GM10847 (cell line): ENCODE results near the gene TCF25.

Experiments
- POLR2A ChIP-seq: IDR thresholded peaks from 2 replicates; pipeline ENCODE4 v1.6.1; 2011; ENCODE audit not compliant: insufficient read length; ENCODE audit errors: extremely low read depth

TCF25 gene

DNA sequence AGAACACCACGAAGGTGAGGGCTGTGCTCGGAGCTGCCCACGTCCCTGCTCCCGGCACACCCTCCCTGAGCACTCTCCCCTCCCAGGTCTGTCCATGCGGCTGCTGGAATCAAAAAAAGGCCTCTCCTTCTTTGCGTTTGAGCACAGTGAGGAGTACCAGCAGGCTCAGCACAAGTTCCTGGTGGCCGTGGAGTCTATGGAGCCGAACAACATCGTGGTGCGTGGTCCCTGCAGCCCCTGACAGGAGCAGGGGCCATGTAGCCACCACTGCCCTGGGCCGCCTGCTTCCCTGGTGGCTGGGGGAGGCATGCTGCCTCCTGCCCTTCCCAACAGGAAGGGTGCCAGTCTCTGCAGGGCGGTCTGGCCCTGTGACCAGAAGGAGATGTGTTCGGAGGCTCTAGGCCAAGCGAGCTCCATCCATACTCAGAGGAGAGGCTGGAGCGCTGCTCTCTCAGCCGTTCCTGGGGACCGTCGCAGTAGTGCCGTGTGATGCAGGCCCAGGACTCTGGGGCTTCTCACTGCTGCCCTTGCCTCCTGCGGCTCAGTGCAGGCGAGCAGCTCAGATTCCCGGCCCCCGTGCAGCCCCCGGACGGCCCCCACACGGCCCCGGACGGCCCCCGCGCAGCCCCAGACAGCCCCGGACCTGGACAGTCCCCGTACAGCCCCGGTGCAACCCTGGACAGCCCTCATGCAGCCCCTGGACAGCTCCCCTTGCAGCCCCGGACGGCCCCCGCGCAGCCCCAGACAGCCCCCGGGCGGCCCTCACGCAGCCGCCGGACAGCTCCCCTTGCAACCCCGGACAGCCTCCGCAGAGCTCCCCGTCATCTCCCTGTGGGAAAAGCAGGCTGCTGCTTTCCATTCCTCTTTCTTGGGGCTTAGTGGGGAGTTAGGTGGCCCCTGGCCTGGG, 20.5 kb downstream of the TCF25 start:
- TF ChIP-seq POLR2A = no peak

DNA sequence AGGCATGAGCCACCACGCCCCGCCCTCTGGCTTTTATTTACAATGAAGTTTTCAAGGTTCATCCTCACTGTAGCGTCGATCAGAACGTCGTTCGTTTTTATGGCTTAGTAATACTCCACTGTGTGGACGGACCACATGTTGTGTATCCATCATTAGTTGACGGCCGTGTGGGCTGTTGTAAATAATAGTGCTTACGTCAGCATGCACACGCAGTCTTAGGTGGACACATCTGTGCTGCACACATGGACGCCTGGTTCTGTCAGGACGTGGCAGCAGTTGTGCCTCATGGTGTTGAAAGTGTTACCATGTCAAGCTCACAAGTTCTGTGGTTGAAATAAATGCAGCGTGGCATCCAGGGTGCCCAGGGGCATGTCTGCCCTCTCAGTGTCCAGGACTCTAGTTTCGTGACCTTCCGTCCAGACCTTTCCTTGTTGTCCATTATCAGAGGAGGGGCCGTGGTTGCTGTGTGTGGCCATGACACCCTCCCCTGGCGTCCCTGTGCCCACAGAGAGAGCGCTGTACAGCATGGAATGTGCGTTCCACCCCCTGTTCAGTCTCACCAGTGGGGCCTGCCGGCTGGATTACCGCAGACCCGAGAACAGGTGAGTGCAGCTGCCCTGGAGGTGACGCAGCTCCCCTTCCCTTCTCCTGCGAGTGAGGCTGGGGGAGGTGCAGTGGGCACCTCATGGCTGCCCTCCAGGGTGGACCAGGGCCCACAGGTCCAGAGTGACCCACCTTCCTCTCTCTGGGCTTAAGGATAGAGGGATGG, 22.3 kb downstream of the TCF25 start:
- TF ChIP-seq POLR2A = no peak

GRCh38 chr16:89897204-89897603, 23.8 kb downstream of the TCF25 start:
- no peak for TF ChIP-seq POLR2A

- TF ChIP-seq POLR2A = no peak
Observed at GRCh38 chr16:89898201-89898967, 25.0 kb downstream of the TCF25 start.

DNA sequence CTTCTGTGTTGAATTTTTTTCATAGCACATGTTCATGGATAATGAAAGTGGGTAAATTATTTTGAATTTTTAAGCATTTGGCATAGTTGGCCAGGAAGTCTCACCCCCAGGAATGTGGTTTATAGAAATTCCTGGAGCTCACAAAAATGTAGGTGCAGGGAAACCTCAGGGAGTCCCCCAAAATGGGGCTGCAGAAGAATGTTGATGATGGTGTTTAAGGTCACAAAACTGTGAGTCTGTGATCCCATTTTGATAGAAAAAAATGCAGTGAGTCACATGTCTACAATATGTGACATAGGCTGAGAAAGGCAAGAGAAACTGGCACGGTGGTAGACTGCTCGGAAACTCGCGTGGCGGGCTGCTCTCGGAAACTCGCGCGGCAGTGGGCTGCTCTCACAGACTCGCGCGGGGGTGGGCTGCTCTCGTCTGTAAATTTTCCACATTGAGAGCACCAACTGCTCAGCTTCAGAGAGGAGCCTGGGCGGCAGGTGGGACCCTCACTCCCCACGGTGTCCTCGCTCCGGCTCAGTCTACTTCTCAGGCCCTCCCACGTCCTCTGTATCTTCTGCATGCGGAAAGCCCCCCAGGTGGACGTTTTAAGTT, 26.6 kb downstream of the TCF25 start:
- TF ChIP-seq POLR2A = no peak

GRCh38 chr16:89900885-89901284, 27.5 kb downstream of the TCF25 start:
- TF ChIP-seq POLR2A = no peak

GRCh38 chr16:89902980-89903379, 29.6 kb downstream of the TCF25 start:
- TF ChIP-seq POLR2A = no peak

- no peak for TF ChIP-seq POLR2A
Observed at GRCh38 chr16:89903908-89904515, 30.6 kb downstream of the TCF25 start.

DNA sequence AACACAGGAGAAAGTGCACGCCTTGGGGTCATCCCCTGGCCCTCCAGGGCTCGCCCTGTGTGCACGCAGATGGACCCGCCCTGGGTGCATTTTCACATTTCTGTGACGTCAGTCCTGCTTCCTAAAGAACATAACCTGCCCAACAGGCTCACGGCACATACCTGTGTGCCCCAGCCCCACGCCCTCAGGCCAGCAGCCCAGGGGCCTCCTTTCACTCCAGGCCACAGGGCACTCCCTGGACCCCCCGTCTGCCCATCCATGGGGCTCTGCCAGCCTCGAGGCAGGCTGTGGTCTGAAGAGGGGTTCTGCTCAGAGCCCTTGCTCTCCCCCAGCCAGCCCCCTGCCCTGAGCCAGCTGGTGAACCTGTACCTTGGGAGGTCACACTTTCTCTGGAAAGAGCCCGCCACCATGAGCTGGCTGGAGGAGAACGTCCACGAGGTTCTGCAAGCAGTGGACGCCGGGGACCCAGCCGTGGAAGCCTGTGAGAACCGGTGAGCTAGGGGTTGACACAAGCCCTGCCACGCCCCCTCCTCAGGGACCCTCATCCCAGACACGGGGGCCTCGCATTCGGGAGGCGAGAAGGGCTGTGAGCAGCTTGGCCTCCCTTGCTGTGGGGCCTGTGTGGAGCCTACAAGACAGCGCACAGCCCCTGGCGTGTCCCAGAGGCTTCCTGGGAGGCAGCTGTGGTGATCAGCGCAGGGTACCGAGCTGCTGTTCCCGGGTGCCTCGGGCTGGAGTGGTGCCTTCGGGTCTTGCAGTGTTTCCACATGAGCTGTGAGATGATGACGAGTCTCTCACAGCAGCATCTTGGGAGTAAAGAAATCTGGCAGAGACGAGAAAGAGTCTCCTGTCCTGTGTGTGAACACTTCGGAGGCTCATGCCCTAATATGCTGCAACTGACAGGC, 31.5 kb downstream of the TCF25 start:
- no peak for TF ChIP-seq POLR2A

DNA sequence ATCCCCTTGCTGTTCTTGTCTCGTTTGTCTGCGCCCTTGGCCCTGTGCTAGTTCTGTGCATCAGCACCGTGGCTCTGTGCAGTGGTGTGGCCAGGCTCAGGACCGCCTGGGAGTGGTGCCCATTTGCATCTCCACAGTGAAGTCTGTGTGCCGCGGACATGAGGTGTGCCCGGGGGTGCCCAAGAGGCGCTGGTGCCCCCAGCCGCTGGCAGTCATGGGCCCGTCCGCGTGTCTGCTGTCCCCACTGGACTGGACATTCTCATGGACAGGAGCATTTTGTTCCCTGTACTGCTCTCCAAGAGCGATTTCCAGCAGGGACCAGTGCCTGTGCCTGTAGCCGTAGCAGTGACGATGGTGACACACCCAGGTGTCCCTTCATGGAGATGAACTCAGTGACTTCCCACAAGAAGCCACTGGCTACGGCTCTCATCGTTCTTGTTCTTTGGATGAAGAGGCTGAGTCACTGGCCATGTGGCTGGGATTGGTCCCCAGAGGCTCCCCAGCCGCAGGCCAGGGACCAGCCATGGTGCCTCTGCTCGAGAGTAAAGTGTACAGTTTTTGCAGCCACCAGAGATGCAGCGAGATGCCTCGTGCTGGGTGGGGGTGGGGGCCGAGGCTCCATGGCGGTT, 32.2 kb downstream of the TCF25 start:
- no peak for TF ChIP-seq POLR2A

DNA sequence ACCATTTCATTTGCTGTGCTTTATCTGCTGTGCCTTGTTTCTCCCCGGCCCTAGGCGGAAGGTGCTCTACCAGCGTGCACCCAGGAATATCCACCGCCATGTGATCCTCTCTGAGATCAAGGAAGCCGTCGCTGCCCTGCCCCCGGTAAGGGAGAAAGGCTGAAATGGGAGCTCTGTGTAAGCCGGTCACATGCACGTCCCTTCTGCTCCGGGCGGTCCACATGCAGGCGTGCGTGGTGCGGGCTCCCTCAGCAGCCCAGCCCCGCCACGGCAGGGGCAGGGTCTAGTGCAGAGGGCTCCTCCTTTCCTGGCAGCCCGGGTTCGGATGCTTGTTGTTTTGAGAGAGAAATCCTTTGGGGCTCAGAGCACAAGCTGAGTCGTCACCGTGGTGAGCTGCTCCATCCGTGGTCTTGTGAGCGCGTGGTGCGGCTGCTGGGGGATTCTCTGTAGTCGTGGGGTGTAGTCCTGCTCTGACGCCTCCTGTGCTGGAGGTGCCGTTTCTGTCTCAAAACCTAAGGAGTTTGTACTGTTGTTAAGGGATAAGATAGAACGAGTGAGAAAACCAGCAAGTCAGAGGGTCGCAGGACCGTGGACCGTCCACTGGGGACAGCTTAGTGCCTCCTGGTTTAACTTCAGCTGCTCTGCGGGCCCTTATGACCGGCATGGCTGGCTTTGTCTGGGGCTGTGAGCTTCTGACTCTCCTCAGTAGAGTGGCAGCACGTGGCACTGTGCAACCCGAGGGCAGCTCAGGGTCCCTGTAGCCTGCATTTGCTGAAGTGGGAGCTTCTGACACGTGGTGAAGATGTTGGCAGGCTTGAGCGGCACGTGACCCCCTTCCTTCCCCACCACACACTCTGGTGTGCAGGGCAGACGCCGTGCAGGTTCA, 33.0 kb downstream of the TCF25 start:
- no peak for TF ChIP-seq POLR2A
